Measurements from ENCODE around the gene SPATA2L.
"Not testable (repeated sequence)": the region's sequence is repeated elsewhere in the genome, so short reads cannot be mapped to it uniquely, and the experiment has no call there.

The SPATA2L gene

DNA sequence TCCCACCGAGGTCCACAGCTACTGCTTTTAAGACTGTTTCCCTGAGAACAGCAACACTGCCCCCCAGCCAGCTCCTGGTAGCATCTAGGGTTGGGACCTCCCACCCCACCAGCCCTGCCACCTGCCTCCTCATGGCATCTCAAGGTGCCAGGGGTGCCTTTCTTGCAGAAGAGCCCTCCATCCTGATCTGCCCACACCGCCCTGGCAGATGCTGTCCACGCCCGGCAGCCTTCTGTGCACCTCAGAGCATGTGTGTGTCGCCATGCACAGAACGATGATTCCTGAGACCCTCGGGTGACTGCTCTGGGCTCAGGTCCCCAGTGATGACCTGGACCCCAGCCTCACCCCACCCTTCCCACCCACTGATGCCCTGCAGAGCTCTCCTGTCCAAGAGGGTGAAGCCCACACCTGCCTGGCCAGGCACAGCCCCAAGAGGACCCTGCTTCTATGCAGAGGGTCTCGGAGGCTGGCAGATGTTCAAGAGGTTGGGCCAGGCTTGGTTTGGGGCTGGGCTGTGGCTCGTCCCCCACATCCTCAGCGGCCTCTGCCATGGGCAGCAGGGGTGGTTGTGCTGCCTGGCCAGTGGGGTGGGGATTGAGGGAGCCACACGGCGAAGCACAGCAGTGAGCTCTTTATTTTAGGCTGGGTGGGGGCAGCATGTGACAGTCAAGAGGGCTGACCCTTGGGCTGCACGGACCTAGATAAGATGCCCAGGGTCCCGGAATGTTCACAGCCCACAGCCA, 5.2 kb upstream of the SPATA2L start:
- DNase-seq, result no peak

DNA sequence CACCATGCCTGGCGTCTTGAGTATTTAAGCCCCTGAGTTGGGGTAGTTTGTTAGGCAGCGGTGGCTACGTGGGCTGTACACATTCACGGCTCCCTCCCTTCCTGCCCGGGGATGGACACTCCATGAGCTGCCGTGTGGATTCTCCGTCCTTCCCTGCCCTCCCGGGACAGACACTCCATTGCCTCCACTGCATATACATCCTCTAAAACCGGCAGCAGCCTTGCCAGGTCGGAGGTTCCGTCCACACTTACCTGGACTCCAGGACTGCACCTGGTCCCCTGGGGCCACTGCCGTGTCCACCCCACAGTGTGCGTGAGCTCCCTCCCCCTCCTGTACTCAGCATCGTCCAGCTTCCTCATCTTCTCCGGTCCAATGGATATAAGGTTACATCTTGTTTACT, 3.5 kb upstream of the SPATA2L start:
- DNase-seq, result no peak

DNA sequence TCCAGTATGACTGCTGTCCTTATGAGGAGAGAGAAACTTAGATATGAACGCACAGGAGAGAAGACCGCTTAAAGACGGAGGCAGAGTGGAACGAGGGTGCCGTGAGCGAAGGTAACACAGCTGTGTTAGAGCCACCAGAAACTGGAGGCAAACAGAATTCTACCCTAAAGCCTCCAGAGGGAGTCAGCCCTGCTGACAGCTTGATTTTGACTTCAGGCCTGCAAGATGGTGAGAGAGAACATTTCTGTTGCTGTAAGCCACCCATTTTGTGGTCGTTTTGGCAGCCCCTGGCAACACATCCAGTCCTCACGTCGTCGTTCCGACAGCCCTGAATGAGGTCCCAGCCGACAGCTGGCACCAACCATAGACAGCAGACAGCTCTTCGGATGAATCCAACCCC, 2.8 kb upstream of the SPATA2L start:
- no peak for DNase-seq

DNA sequence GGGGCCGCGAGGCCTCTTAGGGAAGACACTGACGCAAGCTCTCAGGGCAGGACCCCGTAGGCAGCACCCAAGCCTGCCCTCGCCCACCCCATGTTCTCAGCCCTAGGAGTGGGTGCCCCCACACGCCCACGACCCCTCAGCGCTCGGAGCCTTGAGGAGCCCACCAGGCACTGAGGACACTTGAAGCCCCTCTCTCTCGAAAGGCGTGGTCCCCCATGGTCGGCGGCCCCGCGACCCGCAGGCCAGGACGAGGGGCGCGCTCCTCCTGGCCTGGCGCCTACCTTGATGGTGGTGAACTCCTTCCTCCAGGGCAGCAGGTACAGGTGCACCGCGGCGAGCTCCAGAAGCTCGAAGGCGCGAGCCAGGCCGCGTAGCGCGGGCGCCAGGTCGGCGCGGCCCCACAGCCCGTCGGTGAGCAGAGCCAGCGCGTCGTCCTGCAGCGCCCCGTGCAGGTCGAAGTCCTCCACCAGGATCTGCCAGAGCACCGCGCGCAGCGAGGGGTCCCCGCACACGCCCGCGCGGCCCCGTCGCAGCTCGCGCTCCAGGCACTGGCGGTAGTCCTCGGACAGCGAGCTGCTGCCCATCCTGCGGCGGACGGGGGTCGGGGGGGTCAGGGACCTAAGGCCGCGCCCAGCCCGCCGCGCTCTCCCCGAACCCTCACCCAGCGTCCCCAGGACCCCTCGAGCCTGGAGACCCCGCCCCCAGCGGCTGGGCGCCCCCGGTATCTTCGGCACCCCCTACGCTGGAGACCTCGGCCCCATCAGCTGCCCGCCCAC, 668 bp downstream of the SPATA2L start:
- DNase-seq, result no peak

DNA sequence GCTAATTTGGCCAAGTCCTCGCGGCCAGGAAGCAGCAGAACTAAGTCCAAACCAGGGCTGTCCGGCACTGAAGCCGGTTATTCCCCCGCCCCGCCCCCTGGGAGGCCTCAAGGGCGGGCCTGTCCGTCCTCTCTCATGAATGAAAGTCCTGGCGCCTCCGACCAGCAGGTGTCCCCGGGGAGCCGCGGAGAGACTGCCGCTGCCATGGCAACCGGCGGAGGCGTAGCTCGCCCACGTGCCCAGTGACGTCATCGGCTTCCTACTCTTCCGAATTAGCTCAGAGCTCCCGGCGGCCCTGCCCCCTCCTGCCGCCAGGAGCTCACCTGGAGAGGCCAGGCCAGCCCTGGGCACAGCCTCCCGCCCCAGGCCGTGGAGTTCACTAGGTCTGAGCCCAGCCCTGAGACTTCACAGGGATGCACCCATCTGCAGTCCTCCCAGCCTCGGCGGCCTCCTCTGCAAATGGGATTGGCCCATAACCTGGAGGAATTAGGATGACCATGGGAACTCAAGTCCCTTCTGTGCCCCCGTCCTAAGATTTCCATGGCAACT, 1.3 kb downstream of the SPATA2L start:
- peak; percentile 85 for DNase-seq

DNA sequence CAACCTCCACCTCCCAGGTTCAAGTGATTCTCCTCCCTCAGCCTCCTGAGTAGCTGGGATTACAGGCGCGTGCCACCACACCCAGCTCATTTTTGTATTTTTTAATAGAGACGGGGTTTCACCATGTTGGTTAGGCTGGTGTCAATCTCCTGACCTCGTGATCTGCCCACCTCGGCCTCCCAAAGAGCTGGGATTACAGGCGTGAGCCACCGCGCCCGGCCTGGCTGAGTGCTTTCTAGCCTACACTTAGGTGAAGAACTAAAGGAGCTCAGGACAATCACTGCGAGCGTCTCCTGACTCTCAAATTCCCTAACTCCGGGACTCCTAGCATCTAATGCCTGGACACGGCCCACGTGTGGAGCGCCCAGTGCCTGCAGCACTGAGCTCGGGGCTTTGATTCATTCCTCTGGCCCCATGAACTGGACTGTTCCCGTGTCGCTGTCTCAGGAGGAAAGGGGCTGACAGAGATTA, 1.8 kb downstream of the SPATA2L start:
- DNase-seq, result not testable (repeated sequence)

DNA sequence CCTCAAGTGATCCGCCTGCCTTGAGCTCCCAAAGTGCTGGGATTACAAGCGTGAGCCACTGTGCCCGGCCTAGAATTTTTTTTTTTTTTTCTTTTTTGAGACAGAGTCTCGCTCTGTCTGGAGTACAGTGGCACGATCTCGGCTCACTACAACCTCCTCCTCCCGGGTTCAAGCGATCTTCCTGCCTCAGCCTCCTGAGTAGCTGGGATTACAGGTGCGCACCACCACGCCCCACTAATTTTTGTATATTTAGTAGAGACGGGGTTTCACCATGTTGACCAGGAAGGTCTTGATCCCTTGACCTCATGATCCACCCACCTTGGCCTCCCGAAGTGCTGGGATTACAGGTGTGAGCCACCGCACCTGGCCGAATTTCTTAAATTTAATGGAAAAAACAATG, 2.8 kb downstream of the SPATA2L start:
- DNase-seq, result not testable (repeated sequence)

DNA sequence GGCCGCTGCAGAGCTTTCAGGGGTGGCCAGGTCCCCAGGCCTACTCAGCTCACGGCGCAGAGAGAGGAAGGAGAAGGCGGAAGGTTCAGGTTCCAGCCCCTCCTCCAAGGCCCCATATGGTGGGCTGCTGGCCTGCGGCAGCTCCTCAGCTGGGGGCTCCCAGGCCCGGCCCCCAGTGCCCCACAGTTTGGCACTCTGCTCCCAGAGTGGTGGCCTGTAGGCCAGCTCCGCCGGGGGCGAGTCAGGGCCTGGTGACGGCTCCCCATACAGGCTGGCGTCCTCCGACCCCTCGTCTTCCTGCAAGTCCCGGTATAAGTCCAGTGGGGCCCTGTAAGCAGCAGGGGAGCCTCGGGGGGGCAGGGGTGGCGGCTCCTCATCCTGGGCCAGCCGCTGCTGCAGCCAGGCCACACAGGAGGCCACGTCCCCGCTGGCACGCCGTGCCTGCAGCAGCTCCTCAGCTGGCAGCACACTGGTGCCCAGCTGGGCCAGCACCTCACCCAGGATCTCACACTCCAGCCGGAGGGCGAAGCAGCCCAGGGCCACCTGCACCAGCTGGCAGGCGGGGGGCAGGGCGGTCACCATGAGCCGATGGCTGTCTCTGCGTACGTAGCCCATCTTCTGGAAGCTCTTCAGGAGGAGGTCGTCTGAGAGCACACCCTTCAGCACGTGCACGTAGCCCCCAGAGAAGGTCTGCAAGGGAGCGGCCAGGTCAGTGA, 3.7 kb downstream of the SPATA2L start:
- DNase-seq, result no peak

DNA sequence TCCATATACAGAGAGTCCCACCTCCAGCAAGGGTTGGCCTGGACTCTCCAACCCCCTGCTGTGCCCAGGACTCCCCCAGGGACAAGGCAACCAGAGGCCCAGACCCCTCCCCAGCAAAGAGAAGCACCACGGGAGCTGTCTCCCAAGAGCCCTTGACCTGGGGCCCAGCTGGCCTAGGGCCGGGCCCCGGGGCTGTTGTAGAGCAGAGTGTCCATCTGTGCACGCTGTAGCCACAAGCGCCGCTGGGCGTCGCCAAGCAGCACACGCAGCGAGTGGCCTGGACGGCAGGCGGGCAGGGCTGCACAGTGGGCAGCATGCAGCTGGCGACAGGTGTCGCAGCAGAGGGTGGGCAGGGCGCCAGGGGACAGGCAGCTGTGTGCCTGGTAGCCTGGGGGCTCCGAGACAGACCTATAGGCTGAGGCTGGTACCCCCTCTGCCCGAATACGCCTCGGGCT, 4.3 kb downstream of the SPATA2L start:
- no peak for DNase-seq

DNA sequence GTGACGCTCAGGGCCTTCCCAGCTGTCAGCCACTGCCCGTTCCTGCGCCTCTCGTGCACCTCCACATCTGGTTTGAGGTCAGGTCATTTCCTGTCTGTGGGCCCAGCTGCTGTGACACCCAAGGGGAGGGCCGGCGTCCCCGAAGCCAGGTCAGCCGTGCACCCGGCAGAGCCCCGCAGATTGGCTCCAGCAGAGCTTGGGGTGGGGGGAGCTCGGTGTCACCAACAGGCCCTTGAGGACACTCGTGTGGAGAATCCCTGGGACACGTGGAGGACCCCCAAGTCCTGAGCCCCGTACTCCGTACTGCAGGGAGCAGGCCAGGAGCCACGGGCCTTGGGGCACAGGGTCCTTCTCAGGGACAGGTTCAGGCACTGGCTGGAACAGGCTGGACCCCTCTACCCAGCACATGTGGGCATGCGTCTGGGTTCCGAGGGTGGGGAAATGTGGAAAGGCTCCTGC, 4.8 kb downstream of the SPATA2L start:
- DNase-seq, result no peak

DNA sequence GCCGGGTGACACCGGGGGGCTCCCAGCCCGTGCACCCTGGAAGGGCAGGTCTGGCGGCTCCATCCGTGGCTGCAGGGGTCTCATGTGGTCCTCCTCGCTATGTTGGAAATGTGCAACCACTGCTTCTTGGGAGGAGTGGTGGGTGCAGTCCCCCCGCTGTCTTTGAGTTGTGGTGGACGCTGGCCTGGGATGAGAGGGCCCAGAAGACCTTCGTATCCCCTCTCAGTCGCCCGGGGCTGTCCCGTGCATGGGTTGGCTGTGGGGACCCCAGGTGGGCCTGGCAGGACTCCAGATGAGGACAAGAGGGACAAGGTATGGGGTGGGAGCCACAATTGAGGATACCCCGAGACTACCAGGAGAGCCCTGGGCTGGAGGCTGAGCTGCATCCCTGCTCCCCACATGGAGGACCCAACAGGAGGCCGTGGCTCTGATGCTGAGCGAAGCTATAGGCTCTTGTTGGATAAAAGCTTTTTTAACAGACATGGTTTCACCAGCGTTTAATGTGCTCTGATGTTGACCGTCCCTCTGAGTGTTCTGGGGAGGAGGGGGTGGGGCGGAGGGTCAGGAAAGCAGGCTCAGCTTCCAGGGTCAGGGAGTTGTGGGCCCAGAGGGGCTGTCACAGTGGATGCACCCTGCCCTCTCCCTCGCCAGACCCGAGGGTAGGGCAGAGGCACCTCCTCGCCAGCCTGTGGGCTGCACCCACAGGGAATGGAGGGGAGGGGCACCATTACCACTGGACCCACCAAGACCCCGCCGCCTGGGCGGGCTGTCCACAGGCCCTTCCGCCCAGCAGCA, 5.4 kb downstream of the SPATA2L start:
- no peak for DNase-seq

DNA sequence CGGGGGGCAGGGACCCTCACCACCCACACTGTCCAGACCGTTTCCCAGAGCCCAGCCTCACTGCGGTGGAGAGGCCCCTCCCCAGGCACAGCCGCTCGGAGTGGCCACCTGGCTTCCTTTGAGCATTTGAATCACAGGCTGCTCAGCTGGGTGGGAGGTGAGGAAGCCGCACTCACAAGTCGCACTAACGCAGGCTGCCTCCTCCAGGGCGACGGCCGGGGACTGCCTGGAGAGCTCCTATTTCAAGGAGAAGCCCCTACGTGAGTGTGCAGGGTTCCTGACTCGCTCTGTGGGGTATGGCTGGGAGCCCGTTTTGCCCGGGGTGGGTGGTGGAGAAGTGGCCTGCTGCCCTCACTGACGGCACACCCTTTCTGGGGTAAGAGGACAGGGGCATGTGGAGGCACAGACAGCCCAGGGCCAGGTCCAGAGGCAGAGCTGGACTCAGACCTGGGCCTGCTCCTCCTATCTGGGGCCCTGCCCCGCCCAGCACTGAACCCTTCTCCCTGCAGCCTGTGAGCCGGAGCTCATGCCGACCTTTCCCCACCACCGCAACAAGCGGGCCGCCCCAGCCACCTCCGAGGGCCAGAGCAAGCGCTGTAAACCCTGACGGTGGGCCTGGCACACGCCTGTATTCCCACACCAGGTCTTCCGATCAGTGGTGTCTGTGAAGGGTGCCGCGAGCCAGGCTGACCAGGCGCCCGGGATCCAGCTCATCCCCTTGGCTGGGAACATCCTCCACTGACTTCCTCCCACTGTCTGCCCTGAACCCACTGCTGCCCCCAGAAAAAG, 6.2 kb downstream of the SPATA2L start:
- no peak for DNase-seq

DNA sequence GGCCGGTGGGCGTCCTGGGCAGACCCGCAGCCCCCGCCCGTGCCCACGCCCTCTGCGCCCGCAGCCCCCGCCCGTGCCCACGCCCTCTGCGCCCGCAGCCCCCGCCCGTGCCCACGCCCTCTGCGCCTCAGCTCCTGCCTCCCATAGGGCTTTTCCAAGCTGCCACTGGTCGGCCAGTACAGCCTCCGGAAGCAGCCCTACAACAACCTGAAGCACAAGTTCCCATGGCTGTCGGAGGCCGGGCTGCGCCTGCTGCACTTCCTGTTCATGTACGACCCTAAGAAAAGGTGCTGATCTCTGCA, 6.8 kb downstream of the SPATA2L start:
- DNase-seq, result not testable (repeated sequence)

DNA sequence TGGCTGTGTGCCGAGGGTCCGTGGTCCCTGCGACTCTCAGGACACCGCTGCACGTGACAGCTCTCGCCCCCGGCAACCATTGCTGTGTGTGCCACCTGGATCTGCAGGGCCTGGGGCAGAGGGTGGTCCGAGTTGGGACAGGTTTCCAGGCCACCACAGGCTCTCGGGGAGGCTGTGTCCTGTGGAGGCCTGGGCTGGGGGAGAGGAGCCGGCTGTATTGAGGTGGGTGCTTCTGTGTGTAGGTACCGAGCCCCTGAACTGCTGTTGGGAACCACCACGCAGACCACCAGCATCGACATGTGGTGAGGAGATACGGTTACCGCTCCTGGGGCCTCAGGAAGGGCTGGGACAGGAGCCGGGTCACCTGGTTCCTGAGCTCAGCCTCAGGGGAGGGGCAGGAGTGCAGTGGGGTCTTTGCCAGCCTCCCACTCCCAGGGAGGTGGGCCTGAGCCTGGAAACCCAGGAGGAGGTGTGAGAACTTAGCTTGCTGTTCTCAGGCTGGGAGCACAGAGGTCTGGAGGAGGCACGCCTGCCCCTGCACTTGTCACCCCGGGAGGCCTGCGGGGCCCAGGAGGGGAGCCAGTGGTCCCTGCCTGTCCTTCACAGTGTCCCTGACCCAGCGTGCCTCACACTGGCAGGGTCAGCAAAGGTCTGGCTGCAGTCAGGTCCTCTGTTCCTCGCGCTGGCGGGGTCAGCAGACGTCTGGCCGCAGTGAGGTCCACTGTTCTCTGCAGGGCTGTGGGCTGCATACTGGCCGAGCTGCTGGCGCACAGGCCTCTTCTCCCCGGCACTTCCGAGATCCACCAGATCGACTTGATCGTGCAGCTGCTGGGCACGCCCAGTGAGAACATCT, 7.3 kb downstream of the SPATA2L start:
- no peak for DNase-seq

DNA sequence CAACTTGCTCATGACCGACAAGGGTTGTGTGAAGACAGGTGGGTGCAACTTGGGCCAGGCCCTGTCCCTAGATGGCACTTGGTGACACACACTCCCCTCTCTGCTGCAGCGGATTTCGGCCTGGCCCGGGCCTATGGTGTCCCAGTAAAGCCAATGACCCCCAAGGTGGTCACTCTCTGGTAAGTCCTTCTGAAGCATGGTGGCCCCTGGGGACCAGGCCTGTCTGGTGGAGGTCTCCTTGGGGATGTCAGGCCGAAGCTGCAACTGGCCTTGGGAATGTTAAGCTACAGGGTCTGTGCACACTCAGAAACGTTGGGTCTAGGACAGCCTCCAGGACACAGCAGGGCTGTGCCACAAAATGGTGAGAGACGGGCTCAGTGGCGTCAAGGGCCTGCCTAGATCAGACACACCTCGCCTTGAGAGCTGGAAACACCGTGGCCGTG, 8.2 kb downstream of the SPATA2L start:
- no peak for DNase-seq

DNA sequence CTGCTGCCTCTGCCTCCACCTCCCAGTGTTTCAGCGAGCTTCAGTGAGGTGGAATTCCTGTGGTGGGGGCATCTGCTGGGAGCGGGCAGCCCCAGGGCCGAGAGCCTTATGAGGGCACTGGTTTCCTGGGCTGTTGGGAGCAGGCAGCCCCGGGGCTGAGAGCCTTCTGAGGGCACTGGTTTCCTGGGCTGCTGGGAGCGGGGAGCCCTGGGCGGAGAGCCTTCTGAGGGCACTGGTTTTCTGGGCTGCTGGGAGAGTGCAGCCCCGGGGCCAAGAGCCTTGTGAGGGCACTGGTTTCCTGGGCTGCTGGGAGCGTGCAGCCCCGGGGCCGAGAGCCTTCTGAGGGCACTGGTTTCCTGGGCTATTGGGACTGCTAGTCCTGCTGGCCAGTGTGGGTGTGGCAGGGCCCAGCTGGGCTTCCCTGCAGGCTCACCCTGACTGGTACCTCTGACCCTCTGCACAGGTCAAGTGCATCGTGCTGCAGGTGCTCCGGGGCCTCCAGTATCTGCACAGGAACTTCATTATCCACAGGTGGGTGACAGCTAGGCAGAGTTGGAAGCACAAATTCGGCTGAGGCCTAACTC, 9.4 kb downstream of the SPATA2L start:
- DNase-seq, result no peak

DNA sequence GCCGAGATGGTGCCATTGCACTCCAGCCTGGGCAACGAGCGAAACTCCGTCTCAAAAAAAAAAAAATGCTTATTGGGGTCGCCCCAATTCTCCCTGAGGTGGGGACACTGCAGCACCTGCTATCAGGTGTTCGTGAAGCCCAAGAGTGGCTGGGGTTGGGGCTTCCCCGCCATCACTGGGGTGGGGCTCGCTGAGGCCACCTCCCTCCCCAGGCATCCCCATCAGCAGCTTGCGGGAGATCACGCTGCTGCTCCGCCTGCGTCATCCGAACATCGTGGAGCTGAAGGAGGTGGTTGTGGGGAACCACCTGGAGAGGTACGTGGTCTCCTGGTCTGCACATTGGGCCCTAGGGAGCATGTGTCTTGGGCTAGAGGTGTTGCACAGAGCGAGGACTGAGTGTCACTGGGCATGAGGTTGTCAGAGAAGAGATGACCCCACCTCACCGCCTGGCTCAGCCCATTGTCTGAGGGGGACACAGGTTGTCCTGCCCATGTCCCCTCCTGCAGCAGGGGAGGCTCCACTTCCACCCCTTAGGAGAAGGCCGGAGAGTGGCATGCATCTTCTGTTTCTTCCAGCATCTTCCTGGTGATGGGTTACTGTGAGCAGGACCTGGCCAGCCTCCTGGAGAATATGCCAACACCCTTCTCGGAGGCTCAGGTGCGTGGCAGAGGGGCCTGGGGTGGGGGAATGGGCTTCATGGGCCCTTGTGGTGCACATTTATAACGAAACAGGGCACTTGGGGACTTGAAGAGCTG, 10.1 kb downstream of the SPATA2L start:
- DNase-seq, result no peak

DNA sequence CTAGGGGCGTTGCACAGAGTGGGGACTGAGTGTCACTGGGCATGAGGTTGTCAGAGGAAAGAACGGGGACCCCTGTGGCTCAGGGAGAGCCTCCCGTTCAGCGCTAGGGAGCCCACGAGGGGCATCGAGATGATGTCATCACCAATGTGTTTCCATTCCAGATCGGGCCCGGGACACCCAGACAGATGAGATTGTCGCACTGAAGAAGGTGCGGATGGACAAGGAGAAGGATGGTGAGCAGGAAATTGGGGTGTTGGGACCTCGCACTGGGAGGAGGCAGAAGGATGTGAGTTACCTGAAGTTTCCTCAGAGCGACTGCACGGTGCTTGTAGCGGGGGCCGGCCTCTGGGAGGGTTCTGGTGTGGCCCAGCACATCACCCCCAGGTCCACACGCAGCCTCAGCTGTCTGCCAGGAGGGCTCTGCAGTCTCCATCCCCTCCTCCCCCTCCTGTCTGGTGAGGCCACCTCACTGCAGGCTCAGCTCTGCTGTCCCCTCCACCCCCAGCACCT, 11.1 kb downstream of the SPATA2L start:
- no peak for DNase-seq

DNA sequence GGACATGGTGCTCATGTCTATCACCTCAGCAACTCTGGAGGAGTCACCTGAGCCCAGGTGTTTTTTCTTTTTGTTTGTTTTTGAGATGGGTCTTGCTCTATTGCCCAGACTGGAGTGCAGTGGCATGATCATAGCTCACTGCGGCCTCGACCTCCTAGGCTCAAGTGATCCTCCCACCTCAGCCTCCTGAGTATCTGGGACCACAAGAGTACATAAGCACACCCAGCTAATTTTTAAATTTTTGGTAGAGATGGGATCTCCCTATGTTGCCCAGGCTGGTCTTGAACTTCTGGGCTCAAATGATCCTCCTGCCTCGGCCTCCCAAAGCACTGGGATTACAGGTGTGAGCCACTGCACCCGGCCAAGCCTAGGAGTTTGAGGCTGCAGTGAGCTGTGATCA, 11.9 kb downstream of the SPATA2L start:
- not testable (repeated sequence) for DNase-seq

Measured in KG1 (cell line).